ENCODE measurements around the gene SLC26A4.
A peak's percentile ranks its signal among the peaks of the same experiment; 100 is the strongest.

The SLC26A4 gene

GRCh38 chr7:107697321-107698049 lies 36.9 kb downstream of the SLC26A4 start:
- no peak for DNase-seq

- DNase-seq = no peak
These were observed 39.9 kb downstream of the SLC26A4 start for GRCh38 chr7:107700570-107700969.

GRCh38 chr7:107701191-107701590 lies 40.6 kb downstream of the SLC26A4 start:
- no peak for DNase-seq

GRCh38 chr7:107703219-107703618 lies 42.6 kb downstream of the SLC26A4 start:
- no peak for DNase-seq

GRCh38 chr7:107703872-107704271 lies 43.2 kb downstream of the SLC26A4 start:
- DNase-seq = no peak

GRCh38 chr7:107708956-107709355 lies 48.3 kb downstream of the SLC26A4 start:
- no peak for DNase-seq

- no peak for DNase-seq
These were observed 50.7 kb downstream of the SLC26A4 start for GRCh38 chr7:107711301-107711700.

- no peak for DNase-seq
These were observed 51.4 kb downstream of the SLC26A4 start for GRCh38 chr7:107712025-107712424.

GRCh38 chr7:107712896-107713295 lies 52.3 kb downstream of the SLC26A4 start:
- no peak for DNase-seq

GRCh38 chr7:107715531-107715930 lies 54.9 kb downstream of the SLC26A4 start:
- no peak for DNase-seq

GRCh38 chr7:107718456-107719193 lies 58.0 kb downstream of the SLC26A4 start:
- DNase-seq = no peak

GRCh38 chr7:107721286-107721685 lies 60.7 kb downstream of the SLC26A4 start:
- no peak for DNase-seq

GRCh38 chr7:107723255-107723654 lies 62.6 kb downstream of the SLC26A4 start:
- no peak for DNase-seq

- peak; percentile 22 for DNase-seq
These were observed 64.6 kb downstream of the SLC26A4 start for GRCh38 chr7:107725138-107725740.

GRCh38 chr7:107726356-107727130 lies 65.9 kb downstream of the SLC26A4 start:
- no peak for DNase-seq

GRCh38 chr7:107728276-107728675 lies 67.6 kb downstream of the SLC26A4 start:
- no peak for DNase-seq

- no peak for DNase-seq
These were observed 82.3 kb downstream of the SLC26A4 start for GRCh38 chr7:107742678-107743566.

- DNase-seq = peak; percentile 98
These were observed 83.1 kb downstream of the SLC26A4 start, which contains the start of gene CBLL1 for GRCh38 chr7:107743567-107744344. TSS of gene CBLL1 (plus strand) at chr7:107744142. CDS start at chr7:107744164, 22 bp downstream.

- no peak for DNase-seq
These were observed 83.7 kb downstream of the SLC26A4 start for GRCh38 chr7:107744345-107744750.

GRCh38 chr7:107746006-107746405 lies 85.4 kb downstream of the SLC26A4 start:
- DNase-seq = no peak

- no peak for DNase-seq
These were observed 90.5 kb downstream of the SLC26A4 start for GRCh38 chr7:107751113-107751512.

All from stimulated activated CD4-positive, alpha-beta T cell treated with anti-CD3 and anti-CD28 coated beads, Interleukin-4, amount 100 ng/mL, for 1 hour (primary cell).